Stimulated activated CD4-positive, alpha-beta T cell treated with anti-CD3 and anti-CD28 coated beads, Interleukin-12 subunit alpha, Interleukin-12 subunit beta, amount 100 ng/mL, for 24 hours (primary cell): ENCODE measurements around the gene SENP8.

ENCODE experiments used
- DNase-seq, 2 experiments: peaks; one replicate each; pipeline ENCODE4 v3.0.0-alpha.2; 2020; ENCODE audit warnings: low read depth in 2 of 2

Gene SENP8

DNA sequence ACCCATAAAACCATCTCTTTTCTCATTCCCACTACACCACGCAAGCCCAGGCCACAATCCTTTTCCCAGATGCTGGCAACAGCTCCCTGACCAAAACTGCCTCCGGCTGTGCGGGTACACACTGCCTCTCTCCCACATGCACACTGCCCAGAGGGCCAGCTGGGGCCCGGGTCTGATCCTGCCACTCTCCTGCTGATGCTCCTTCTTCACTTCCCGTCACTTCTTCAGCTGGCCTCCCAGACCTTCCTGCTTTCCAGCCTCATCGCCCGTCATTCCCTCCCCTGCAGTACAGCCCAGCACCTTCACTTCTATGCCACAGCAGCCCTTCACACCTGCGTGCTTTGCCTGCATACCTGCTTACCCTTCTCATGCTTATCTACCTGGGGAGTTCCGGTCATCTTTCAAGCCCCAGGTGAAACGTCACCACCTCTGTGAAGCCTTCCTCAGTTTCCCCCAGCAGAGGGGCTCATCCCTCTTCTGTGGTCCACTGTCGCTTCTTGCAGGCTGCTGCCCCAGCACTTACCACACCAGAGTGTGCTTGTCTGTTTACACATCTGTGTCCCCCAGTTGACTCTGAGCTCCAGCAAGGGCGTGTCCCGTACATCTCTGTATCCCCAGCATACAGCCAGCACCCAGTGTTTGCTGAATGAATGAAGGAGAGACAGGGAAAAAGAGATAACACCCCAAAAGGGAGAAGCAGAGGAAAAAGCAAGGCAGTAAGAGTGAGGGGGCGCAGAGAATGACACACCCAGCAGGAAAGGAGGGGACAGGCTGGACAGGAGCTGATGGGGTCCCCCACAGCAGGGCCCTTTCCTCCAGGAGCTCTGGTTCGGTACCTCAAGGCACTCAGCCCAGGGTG, 57.2 kb downstream of the SENP8 start:
- DNase-seq = no peak

GRCh38 chr15:72176159-72176558, 58.0 kb downstream of the SENP8 start:
- DNase-seq = no peak

DNA sequence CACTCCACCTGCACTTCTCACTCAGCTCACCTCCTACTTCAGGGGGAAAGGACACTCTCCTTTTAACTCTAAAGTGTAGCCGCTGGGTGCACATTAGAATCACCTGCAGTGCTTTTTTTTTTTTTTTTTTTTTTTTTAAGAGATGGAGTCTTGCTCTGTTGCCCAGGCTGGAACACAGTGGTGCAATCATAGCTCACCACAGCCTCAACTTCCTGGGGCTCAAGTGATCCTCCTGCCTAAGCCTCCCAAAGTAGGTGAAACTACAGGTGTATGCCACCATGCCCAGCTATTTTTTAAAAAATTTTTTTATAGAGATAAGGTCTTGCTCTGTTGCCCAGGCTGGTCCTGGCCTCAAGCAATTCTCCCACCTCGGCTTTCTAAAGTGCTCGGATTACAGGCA, 58.5 kb downstream of the SENP8 start:
- no peak for DNase-seq

DNA sequence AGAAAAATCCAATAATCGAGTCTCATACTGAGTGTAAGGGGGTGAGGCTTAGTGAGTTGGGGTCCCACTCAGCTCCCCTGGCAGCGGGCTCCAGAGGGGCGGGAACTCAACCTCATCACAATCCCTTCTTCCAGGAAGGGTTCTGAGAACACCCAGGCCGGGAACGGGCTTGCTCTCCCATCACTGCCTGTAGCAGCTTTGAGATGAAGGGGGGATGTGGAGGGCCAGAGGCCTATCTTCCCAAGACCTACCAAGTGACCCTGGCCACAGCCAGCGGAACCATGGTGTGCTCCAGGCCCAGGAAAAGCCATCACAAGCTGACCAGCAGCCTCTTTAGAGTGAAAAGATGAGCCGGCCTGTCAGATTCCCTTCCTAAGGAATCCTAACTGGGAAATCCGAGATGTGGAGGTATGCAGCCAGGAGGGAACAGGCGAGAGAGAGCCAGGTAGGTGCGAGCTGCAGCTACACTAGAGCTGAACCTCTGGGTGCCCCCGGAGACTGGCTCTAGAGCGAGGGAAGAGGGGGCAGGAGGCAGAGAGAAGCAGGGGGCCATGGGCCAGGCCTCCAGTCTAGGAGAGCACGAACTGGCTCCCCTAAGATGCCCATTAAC, 60.9 kb downstream of the SENP8 start:
- DNase-seq = no peak

DNA sequence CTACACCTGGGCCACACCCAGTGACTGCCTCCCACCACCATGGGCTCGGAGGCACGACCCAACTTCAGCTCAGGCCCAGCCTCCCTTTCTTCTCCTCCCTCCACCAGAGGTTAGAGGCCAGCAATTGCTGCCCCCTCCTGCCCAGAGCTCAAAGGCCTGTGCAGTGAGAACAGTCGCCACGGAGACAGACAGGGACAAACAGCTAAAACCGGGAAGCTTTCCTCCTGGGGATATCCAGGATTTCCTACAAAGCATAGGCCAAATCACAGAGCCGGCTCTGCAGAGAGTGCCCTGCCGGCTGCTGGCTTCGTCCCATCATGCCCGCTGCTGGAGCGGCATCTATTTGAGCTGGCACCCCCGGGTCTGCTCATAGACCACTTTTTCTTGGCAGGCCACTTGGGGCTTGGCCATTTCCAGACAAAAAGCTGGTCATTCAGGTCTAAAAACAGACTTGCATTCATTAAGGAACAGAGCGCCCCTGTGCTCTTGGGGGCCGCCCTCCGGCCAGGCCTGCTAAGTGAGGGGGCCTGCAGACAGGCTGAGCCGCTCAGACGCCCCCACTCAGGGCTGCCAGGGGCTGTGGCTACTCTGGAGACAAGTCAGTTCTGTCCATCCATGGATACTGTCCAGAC, 61.9 kb downstream of the SENP8 start:
- no peak for DNase-seq

DNA sequence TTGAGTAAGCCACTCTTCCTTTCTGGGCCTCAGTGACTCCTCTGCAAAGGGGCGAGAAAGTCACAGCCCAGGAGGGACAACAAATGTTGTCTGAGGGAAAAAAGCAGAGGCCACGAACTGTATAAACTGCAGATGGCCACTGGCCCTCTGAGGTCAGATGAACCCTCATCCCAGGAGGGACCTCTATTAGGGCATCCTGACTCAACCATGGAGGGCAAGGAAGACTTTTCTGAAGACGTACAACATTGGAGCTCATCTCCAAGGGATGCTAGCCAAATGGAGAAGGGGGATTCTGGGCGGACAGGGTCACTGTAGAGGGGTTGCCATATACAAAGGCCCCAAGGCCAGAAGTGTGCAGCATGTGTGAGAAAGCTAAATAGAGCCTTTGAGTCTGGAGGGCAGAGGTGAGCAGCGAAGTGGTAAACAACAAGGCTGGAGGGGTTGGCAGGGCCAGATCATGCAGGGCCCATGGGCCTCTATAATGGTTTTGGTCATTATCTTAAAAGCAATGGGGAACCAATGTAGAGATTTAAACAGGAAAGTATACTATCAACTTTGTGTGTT, 62.6 kb downstream of the SENP8 start:
- no peak for DNase-seq

- no peak for DNase-seq
Observed at GRCh38 chr15:72182244-72182643, 64.0 kb downstream of the SENP8 start.

GRCh38 chr15:72182673-72183072, 64.5 kb downstream of the SENP8 start:
- no peak for DNase-seq

DNA sequence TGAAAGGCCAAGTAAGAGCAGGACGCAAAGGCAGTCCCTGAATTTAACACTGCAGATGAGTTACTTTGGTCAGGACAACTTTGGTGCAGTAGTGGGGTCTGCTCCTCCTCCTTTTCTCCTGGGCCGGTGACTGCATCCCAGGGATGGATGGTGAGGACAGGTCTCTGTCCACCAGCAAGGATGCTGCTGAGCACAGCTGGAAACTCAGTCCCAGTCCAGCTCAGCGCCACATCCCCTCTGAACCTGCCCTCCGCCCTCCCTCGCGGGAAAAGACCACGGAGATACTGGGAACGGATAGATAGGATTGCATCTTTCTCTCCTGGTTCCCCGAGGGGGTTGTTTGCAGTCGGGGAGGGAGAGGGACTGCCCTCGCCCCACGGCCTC, 65.6 kb downstream of the SENP8 start:
- DNase-seq = no peak

GRCh38 chr15:72184165-72184811, 66.1 kb downstream of the SENP8 start:
- DNase-seq = no peak

DNA sequence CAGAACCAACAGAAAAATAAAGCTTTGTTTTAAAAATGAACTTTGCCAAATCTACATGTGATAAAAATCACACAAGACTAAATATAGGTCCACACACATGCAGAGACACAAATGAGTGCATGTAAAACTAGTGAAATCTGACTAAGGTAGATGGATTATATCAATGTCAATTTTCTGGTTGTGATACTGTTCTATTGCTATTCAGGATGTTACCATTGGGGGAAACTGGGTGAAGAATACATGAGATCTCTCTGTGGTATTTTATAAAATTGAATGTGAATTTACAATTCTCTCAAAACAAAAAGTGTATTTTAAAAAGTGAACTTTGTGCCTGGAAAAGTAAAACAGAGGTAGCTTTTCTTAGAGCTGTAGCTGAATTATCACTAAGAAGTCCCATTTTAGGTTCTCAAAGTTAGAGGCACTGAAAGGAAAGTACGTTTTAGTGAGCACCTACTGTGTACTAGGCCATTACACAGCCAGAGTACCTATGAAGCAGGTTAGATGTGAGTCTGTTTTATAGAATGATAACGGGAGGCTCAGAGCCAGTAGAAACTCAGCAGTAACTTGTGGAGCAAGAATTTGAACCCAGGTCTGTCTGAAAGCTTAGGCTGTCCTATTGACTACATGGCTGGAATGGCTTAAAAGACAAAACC, 71.2 kb downstream of the SENP8 start:
- DNase-seq = no peak

DNA sequence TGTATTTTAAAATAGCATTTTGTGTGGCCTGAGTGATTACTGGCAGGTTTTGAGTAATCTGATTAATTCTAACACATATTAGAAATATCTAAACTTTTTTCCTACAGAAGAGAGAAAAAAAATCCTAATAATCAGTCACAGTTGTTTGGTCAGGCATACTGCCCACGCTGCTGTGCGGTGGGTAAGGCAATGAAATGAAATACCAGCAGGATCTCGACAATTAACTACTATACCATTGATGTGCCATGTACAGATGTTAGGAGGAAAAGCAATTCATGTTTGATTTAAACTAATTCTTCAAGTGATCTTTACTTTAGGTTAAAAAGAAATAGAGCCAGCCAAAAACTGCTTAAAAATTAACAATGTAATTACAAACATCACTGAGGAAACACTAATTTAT, 74.2 kb downstream of the SENP8 start:
- DNase-seq = no peak
